Activated T-cell treated with anti-CD3 and anti-CD28 coated beads, Interleukin-2, amount 50 U/mL, for 1 hour (primary cell): Measurements from ENCODE around the gene SLC4A1AP.
"Not testable (repeated sequence)": the region's sequence is repeated elsewhere in the genome, so short reads cannot be mapped to it uniquely, and the experiment has no call there.

ENCODE experiments used
- DNase-seq: peaks from one replicate; pipeline ENCODE4 v3.0.0-alpha.2; 2020

The SLC4A1AP gene

DNA sequence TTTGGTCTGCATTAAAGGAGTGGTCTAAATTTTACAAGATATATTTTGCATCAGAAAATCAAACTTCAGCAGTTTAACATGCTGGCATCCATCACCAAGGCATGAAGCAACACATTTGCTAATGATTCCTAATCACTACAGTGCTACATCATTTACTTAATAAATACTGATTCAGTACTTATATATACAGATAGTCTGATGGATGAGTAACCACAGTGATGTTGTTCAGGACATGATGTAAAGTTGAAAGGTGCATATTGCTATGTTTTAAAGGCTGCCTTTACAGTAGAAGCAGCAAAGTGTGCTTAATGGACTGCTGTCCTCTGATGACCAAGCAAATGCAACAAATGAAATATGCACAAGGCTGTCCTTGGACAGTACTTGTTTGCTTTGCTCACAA lies 11.3 kb upstream of the SLC4A1AP start:
- DNase-seq, result no peak

DNA sequence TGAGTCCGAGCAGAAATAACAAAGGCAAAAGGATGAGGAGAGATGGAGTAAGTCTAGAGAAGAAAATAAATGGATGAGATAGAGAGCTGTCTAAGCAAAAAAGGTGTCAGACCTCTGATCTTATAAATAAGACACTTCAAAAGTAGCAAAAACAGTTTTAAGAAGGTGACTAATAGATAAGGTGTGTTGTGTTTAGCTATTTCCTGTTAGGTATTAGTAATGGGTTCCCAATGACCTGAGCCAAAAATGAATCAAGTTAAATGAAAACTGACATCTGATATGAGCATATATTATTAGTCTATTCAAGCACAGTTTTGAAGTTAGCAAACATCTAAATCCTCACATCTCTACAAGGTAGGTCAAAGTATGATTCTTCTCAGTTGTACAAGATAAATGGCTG lies 10.9 kb upstream of the SLC4A1AP start:
- DNase-seq, result no peak

DNA sequence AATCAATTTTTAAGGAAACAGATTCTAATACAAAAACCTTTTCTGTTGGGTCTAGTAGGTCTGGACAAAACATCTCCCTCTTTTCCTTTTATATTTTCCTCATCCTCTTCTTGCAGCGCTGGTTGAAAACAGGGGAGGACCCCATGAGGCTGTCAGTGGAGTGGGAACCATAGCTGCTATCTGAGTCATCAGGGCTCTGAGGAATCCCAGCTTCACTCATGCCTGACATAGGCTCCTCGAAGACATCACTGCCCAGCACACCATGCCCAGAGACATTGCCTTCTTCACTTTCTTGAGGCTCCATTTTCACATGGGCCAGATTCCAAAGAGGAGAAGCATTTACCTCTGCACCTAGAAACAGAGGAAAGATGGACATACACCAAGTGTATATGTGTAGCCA lies 10.3 kb upstream of the SLC4A1AP start:
- DNase-seq, result no peak

DNA sequence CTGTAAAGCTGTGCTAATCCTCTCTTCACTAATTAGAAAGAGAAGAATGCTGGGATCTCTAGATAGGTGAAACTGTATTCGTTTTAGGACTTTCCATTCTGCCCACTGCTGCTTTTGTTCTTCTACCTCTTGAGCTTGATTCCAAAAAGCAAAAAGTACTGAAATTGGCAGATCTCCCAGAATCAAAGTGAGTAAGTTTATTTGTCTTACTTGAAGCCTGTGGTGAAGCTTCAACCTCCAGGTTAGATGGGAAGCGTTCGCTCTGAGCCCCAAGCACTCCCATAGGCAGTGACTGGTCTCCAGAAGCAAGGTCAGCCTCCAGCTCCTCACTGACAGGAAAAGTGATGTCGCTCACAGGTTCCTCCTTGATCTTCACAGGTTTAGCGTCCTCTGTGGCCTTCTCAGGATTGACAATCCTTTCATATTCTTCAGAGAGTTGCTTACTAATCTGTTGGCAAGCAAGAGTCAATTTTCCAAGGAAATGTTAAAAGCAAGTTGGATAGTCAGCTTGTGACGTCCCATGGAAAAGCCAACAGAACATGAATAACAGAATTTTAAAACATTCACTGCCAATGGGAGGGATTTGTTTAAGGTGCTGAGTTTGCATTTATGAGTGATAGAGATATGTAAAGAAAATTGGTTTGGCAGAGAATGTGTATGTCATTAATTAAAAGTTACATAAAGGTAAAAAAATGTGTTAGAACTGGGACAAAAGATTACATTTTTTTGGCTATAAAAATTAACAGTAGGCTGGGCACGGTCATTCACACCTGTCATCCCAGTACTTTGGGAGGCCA lies 8.3 kb upstream of the SLC4A1AP start:
- no peak for DNase-seq

DNA sequence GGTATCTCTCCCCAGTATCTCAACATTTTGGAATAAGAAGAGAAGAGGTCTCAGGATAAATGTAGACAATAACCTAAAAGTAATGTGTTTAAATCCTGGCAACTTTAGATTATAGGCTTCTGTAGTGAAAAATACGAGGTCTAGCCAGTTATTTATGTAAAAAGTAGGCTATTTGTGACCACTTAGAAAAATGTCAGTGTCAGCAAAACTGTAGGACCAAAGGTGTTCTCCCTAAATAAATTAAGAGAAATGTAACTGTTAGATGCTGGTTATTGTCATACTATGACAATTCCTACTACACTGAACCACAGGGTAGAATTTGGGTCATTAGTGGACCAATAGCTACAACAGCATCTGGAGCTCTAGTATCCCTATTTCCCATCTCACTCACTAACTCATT lies 2.3 kb upstream of the SLC4A1AP start:
- DNase-seq, result no peak

DNA sequence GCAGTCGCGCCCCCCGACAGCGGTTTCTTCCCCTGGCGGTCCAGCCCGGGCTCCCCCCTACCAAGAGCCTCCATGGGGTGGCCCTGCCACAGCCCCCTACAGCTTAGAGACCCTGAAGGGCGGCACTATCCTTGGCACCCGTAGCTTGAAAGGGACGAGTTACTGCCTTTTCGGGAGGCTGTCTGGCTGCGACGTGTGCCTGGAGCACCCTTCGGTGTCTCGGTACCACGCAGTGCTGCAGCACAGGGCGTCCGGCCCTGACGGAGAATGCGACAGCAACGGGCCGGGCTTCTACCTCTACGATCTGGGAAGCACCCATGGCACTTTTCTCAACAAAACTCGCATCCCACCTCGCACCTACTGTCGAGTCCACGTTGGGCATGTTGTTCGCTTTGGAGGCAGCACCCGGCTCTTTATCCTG lies 475 bp downstream of the SLC4A1AP start:
- no peak for DNase-seq

DNA sequence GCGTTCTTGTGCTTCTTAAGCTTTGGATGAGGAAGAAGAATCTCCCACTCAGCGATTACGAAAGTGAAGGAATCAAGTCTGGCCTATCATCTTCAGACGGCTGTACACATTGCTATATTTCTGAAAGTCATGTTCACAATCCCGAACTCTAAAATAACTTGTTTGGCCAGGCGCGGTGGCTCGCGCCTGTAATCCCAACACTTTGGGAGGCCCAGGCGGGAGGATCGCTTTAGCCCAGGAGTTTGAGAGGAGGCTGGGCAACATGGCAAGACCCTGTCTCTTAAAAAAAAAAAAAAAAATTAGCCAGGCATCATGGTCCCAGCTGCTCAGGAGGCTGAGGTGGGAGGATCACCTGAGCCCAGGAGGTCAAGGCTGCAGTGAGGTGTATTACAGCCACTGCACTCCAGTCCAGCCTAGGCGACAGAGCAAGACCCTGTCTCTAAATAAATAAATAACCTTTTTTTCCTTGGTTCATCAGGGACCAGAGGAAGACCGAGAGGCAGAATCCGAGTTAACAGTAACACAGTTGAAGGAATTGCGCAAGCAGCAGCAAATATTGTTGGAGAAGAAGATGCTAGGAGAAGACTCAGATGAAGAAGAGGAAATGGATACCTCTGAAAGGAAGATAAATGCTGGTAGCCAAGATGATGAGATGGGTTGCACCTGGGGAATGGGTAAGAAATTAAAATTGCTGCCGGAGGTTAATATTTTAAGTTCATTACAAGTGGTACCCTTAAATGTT lies 1.1 kb downstream of the SLC4A1AP start:
- no peak for DNase-seq

DNA sequence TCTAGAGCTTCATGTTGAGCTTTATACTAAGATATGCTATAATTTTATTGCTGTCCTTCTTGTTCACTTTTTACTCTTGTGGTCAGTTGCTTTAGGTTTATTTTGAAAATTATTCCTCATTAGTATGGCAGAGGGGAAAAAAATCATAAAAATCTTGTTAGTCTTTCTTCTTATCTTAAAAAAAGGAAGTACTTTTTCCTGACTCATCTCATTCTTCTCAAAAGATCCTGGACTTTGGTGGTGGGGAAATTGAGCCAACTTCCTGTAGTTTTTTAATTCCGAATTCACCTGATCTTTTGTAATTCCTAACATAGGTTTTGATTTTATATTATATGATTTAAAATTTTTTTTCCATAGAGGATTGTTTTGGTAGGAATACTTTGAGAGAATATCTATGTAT lies 3.8 kb downstream of the SLC4A1AP start:
- DNase-seq, result no peak

DNA sequence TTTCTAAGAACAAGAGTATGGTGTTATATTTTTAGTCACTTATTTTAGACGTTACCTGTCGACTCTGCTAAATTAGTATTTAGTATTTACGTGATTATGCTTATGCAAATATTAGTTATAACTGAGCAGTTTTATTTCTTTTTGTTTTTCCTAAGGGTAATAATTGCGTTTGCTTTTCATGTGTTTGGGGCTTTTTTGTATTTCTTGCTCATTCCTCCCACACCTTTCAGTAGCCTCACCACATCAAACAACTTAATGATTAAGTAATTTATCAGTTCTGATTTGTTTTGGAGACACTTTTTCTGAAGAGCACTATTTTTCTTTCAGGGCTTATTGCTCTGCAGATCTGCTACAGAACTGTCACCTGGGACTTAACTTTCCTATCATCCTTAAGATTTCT lies 7.5 kb downstream of the SLC4A1AP start:
- DNase-seq, result no peak

DNA sequence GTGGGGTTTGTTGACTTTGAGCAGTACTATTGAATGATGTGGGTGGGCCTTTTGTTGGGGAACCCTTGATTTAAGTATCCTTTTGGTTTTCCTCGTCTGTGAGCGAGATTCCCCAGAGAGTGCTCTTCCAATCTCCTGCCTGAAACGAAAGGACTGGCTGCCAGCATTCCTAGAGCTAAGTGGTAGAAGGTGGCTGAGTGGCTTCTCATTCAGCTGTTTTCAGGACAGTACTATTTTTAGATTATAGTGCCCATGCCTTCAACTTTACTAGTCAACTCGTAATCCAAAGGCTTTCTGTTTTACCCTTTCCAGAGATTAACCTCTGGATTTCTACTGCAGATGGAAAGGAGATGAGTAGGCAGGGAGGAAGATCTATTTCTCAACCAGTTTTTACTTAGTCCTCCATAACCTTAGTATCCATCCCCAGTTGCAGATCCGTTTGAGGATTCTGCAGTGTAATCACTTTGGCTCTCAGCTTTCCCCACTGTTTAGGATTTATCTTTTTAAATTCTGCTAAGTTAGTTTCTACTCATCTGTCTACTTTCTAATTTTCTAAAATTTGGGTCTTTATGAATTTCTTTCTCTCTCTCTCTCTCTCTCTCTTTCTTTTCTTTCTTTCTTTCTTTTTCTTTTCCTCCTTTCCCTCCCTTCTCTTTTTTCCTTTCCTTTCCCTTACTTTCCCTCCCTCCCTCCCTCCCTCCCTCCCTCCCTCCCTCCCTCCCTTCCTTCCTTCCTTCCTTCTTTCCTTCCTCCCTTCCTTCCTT lies 9.2 kb downstream of the SLC4A1AP start:
- no peak for DNase-seq

DNA sequence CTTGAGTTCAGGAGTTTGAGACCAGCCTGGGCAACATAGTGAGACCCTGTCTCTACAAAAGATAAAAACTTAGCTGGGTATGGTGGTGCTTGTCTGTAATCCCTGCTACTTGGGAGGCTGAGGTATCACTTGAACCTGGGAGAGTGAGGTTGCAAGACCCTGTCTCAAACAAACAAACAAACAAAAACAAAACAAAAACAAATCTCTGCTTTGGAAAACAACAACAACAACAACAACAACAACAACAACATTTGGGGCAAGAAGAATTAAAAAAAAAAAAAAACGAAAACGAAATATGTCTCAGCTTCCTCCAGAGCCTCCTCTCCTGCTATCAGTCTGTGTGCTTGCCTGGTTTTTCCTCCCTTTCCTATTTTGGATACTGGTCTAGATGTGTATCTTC lies 16.9 kb downstream of the SLC4A1AP start:
- no peak for DNase-seq

DNA sequence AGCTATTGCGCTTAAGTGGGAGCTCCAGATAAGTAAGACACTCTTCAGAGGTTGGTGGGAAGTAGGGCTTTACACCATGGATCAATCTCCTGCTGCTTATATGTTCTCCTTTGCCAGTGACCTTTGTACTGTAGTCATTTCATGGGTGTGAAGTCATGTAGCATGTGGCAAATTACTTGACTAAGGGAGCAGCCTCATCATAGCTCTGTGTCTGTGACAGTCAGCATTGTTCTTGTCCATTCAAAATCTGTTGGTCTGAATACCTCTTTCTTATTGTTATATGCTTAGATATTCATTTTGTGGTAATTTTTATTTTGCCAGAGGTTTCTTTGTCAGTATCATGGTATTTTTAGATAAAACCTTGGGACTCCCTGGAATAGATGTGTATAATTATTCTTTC lies 18.2 kb downstream of the SLC4A1AP start:
- DNase-seq, result no peak

DNA sequence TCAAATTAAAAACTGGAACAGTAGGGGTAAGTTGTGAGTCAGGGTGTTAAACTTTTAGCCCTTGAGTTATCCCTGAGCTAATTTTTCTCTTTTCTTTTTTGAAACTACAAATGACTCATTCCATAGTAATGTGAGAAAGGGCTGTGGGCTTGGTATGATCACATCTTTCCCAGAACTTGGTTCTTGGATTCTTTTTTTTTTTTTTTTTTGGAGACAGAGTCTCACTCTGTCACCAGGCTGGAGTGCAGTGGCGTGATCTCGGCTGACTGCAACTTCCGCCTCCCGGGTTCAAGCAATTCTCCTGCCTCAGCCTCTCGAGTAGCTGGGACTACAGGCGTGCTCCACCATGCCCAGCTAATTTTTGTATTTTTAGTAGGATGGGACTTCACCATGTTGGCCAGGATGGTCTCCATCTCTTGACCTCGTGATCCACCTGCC lies 18.7 kb downstream of the SLC4A1AP start:
- DNase-seq, result not testable (repeated sequence)

DNA sequence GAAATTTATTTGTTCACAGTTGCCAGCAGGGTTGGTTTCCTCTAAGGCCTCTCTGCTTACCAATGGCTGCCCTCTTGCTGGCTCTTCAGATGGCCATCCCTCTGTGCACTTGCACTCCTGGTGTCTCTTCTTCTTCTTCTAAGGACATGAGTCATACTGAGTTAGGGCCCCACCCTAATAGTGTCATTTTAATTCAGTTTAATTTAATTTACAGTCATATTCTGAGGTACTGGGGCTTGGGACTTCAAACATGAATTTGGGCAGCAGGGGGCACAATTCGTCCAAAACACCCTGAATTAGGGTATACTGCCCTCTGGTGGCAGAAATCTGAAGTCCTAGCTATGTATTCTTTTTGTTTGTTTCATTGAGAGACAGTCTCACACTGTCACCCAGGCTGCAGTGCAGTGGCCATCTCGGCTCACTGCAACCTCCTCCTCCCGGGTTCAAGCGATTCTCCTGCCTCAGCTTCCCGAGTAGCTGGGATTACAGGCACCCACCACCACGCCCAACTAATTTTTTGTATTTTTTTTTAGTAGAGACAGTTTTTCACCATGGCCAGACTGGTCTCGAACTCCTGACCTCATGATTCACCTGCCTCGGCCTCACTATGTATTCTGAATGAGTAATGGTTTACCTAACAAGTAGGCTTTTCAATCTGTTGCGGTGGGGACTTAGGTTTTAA lies 19.8 kb downstream of the SLC4A1AP start:
- peak; percentile 75 for DNase-seq

DNA sequence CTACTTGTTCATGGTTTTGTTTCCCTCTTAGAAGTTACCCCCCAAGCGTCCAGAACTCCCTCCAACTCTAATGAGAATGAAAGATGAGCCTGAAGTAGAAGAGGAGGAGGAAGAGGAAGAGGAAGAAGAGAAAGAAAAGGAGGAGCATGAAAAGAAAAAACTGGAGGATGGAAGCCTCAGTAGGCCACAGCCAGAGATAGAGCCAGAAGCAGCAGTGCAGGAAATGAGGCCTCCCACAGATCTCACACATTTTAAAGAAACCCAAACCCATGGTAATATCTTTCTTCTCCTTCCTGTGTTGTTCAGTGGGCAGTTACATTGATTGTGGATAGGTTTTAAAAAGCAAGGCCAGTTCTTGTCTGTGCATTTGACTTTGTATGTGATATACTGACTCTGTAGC lies 21.3 kb downstream of the SLC4A1AP start:
- DNase-seq, result not testable (repeated sequence)

DNA sequence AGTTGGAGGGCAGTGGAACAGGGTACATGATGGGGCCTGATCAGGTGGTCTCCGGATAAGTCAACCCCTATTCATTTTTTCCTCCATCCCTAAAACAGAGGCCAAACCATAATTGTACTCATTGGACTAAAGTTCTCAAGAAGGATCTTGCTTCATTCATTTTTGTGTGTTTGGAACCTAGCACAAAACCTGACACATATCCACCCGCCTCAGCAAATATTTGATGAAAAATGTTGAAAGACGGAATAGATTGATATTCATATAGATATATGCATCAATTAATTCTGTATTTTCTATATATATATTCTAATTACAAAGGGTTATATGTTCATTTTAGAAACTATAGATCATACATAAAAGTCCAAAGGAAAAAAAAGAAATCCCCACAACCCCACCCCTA lies 21.9 kb downstream of the SLC4A1AP start:
- no peak for DNase-seq

DNA sequence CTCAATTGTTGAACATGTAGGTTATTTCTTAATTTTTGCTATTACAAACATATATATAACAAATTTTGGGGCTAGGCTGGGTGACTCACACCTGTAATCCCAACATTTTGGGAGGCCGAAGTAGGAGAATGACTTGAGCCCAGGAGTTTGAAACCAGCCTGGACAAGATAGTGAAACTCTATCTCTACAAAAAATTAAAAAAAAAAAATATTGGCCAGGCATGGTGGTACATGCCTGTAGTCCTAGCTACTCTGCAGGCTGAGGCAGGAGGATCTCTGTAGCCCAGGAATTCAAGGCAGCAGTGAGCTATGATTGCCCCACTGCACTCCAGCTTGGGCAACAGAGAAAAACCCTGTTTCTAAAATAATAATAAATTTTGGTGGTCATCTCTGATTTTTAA lies 23.5 kb downstream of the SLC4A1AP start:
- no peak for DNase-seq

DNA sequence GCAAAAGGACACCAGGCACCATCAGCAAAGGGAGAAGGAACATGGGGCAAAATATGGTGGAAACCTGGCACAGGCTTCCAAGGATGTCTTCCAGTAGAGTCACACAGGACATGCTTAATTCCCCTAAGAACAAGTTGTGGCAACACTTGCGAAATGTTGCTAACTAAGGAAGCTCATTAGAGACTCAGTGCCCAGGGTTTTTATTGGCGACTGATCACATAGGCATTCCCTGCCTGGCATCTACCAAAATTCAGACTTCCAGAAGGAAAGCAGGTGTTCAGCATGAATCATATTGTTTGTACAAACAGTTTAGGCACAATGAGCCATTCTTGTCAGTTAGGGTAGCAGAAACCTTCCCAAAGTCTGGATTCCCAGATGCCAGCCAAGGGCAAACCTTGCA lies 25.7 kb downstream of the SLC4A1AP start:
- DNase-seq, result no peak

DNA sequence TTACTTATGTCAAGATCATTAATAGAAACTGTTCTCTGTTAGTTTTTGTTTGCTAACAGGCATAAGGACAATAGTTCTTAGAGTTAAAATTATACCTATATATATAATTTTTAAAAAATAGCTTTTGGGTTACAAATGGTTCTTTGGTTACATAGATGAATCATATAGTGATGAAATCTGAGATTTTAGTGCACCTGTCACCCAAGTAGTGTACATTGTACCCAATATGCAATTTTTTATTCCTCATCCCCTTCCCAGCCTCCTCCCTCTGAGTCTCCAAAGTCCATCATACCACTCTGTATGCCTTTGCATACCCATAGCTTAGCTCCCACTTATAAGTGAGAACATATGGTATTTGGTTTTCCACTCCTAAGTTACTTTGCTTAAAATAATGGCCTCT lies 26.4 kb downstream of the SLC4A1AP start:
- DNase-seq, result no peak

DNA sequence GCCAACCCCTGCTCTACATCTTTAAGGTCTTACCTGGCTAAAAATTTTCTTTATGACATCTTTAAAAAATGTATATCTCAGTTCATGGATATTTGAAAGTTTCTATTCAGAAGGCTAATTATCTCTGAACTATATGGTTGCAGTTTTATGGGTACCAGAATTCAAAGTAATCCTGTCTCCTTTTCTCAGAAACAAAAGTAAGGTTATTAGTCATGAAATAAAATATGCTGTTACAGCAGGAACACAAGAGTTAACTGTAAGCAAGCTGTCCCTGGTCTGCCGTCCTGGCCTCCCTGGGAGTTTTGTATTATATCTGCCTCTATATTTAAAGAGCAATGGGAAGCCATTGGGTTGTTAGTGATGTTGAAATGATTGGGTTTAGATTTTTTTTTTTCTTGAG lies 34.0 kb downstream of the SLC4A1AP start:
- DNase-seq, result no peak

DNA sequence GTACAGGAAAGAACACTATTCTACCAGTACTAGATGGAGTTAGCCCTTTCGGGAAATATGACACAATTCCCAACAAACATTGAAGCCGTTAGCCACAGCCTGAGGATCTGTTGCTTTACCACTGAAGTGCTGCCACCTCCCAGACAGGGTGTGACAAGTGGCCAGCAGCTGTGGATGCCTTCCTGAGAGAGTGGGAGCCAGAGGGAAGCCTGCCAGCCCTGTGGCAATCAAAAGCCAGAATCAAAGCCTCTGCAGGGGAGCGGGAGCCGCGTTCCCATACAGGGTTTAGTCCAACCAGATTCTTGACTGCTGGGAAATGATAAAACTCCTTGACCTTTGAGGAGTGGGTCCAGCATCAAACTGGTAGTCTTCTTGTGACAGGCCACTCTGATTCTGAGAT lies 38.0 kb downstream of the SLC4A1AP start:
- no peak for DNase-seq

DNA sequence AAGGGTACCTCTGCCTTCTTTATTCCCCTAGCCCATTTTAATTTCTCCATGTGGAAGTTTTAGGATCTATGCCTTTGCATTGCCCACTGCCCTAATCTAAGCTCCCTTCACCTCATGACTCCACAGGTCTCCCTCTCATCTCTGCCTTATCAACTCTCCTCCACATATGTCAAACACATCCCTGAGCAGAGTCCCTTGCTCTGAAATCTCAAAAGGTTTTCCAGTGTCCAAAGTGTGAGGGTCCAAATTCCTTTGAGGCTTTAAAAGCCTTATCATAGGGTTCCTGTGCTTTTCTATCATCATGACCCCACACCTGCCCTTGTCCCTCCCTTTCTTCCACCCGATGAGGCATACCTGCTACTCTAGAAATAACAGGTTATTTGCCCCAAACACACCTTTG lies 38.6 kb downstream of the SLC4A1AP start:
- DNase-seq, result no peak
